ENCODE measurements around the gene F7. TPM values are rescaled to one million over a fixed set of nuclear protein-coding genes. Genes with fewer than 3 reads are reported as not detected.

F7 gene
- total RNA-seq, 3 donors from 2014 or later (not counting 1 experiment from before 2014, with no cell fraction given) = 0.25 to 0.91 TPM; not detected in 1

- Histone ChIP-seq H3K27me3 (ENCODE audit: control insufficient read depth, insufficient read depth, low read length) (peaks cover 5% of the 10 kb centered on the region), H3K4me3 (ENCODE audit: low read length) (no peak overlapping the region), H3K4me1 (ENCODE audit: control insufficient read depth, insufficient read depth, low read length) (peaks cover 4% of the 10 kb centered on the region), H3K36me3 (ENCODE audit: control insufficient read depth, insufficient read depth, low read length) (no peaks in the 10 kb centered on the region), H3K9me3 (ENCODE audit: control insufficient read depth, insufficient read depth, low read length) (no peaks in the 10 kb centered on the region), H3K27ac (ENCODE audit: low read length) (no peak overlapping the region)
- no peak overlapping the region for H3K4me3 Mint-ChIP-seq
- H3K27me3 Mint-ChIP-seq (ENCODE audit: low read depth in 2 of 2) = no peaks in the 10 kb centered on the region
- H3K4me1 Mint-ChIP-seq = no peaks in the 10 kb centered on the region
- H3K27ac Mint-ChIP-seq = no peak overlapping the region
- no peak for TF ChIP-seq CTCF (IDR thresholded peaks at IDR 0.05)
- ATAC-seq = no peak
- H3K9me3 Mint-ChIP-seq = no peaks in the 10 kb centered on the region
- 91% methylated on average over 21 of the region's 21 CpGs for WGBS (ENCODE audit: insufficient coverage)
- H3K36me3 Mint-ChIP-seq = no peaks in the 10 kb centered on the region
- intact Hi-C loops (cut with micrococcal nuclease) = no loop called here
- DNase-seq = no peak
These were observed 10.0 kb downstream of the F7 start for GRCh38 chr13:113115363-113116205.

GRCh38 chr13:113116206-113116800 is 10.7 kb downstream of the F7 start:
- Mint-ChIP-seq H3K27me3 (ENCODE audit: low read depth in 2 of 2) (no peaks in the 10 kb centered on the region), H3K27ac (no peak overlapping the region), H3K4me3 (no peak overlapping the region), H3K36me3 (no peaks in the 10 kb centered on the region), H3K9me3 (no peaks in the 10 kb centered on the region), H3K4me1 (no peaks in the 10 kb centered on the region)
- no peak for TF ChIP-seq CTCF (IDR thresholded peaks at IDR 0.05)
- no peak for DNase-seq
- Histone ChIP-seq H3K27ac (ENCODE audit: low read length) (no peak overlapping the region), H3K4me1 (ENCODE audit: control insufficient read depth, insufficient read depth, low read length) (no peaks in the 10 kb centered on the region), H3K27me3 (ENCODE audit: control insufficient read depth, insufficient read depth, low read length) (peaks cover 2% of the 10 kb centered on the region), H3K4me3 (ENCODE audit: low read length) (no peak overlapping the region), H3K36me3 (ENCODE audit: control insufficient read depth, insufficient read depth, low read length) (no peaks in the 10 kb centered on the region), H3K9me3 (ENCODE audit: control insufficient read depth, insufficient read depth, low read length) (no peaks in the 10 kb centered on the region)
- intact Hi-C loops (cut with micrococcal nuclease) = no loop called here
- 84% methylated on average over 10 of the region's 10 CpGs for WGBS (ENCODE audit: insufficient coverage)
- no peak for ATAC-seq

- intact Hi-C loops (cut with micrococcal nuclease) = no loop called here
- no peak overlapping the region for H3K4me3 ChIP-seq (ENCODE audit: low read length)
- Mint-ChIP-seq H3K36me3 (no peaks in the 10 kb centered on the region), H3K27me3 (ENCODE audit: low read depth in 2 of 2) (no peaks in the 10 kb centered on the region), H3K4me3 (no peak overlapping the region), H3K9me3 (no peaks in the 10 kb centered on the region), H3K4me1 (no peaks in the 10 kb centered on the region), H3K27ac (no peak overlapping the region)
- no peaks in the 10 kb centered on the region for H3K36me3 ChIP-seq (ENCODE audit: control insufficient read depth, insufficient read depth, low read length)
- H3K27ac ChIP-seq (ENCODE audit: low read length) = no peak overlapping the region
- 92% methylated on average over 10 of the region's 10 CpGs for WGBS (ENCODE audit: insufficient coverage)
- no peaks in the 10 kb centered on the region for H3K4me1 ChIP-seq (ENCODE audit: control insufficient read depth, insufficient read depth, low read length)
- no peak for ATAC-seq
- peaks cover under 1% of the 10 kb centered on the region for H3K27me3 ChIP-seq (ENCODE audit: control insufficient read depth, insufficient read depth, low read length)
- no peaks in the 10 kb centered on the region for H3K9me3 ChIP-seq (ENCODE audit: control insufficient read depth, insufficient read depth, low read length)
- no peak for DNase-seq
- no peak for TF ChIP-seq CTCF (IDR thresholded peaks at IDR 0.05)
These were observed 11.3 kb downstream of the F7 start for GRCh38 chr13:113116871-113117271.
